GM18526 (cell line): Measurements from ENCODE around the gene SFT2D2.

Experiments
- POLR2A ChIP-seq: IDR thresholded peaks from 3 replicates; pipeline ENCODE4 v1.6.1; 2011; ENCODE audit not compliant: insufficient read length; ENCODE audit errors: extremely low read depth

The SFT2D2 gene

GRCh38 chr1:168217664-168218063 is 8.1 kb upstream of the SFT2D2 start:
- TF ChIP-seq POLR2A = no peak

- TF ChIP-seq POLR2A = no peak
These were observed 7.1 kb upstream of the SFT2D2 start for GRCh38 chr1:168218658-168219057.

- no peak for TF ChIP-seq POLR2A
These were observed 5.3 kb upstream of the SFT2D2 start for GRCh38 chr1:168220470-168220871.

DNA sequence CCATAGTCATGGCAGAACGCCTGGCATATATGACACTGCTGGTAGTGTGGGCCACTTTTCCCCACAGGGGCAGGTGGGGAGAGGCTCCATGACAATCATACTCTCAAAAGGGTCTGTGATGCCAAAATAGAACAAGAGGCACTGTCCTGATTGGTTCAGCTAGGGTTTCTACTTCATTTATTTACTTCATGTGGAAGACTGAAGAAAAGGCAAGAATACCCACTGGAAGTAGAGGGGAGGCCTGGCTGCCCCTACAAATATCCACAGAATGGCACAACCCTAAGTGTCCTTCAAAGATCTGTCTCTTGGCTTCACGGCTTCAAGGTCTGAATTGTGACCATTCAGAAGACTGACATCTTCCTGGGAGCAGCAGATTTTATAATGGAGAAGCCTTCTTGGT is 4.5 kb upstream of the SFT2D2 start:
- no peak for TF ChIP-seq POLR2A

- TF ChIP-seq POLR2A = no peak
These were observed 2.5 kb upstream of the SFT2D2 start for GRCh38 chr1:168223261-168223660.

GRCh38 chr1:168223681-168224540 is 1.9 kb upstream of the SFT2D2 start:
- TF ChIP-seq POLR2A = no peak

DNA sequence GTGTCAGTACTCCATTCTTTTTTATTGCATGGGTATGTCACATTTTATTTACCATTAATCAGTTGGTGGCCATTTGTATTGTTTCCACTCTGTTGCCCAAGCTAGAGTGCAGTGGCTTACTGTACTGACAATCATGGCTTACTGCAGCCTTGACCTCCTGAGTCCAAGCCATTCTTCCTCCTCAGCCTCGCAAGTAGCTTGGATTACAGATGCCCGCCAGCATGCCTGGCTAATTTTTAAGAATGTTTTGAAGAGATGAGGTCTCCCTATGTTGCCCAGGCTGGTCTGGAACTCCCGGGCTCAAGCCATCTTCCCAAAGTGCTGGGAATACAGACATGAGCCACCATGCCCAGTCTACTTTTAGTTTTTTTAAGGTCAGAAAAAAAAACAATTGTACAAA is 813 bp upstream of the SFT2D2 start:
- TF ChIP-seq POLR2A = no peak

- no peak for TF ChIP-seq POLR2A
These were observed 1.8 kb downstream of the SFT2D2 start for GRCh38 chr1:168227620-168228019.

DNA sequence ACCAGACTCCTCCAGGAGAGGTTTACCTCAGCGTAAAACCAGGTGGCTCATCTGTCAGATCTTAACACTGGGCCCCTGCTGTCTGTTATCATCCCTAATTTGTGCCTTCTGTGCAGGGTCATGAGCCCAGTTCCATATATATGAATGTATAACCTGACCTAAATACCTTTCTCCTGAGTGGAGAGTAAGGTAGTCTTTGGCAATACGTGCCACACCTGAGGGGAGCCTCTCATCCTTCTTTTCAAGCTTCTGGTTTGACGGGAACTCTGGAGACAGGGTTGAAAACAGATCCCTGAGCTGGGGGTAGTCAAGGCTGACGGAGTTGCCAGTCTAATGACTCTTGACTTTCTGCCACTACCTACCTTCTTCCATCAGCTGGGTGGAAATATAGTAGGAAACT is 4.1 kb downstream of the SFT2D2 start:
- TF ChIP-seq POLR2A = no peak

DNA sequence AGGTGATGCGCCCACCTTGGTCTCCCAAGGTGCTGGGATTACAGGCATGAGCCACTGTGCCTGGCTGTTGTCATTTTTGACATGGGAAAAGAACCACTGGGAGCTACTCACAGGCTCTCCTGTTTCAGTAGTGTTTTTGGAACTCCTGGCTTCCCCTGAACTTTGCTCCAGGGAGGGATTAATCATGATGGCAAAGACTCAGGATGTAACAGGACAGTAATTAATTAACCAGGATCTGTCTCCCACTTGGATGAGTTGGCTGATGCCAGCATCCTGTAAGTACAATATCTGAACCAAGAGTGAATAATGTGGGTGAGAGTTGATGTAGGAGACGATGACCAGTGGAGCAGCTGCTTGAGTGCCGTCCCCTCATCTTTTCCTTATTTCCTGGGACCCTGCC is 4.9 kb downstream of the SFT2D2 start:
- no peak for TF ChIP-seq POLR2A

DNA sequence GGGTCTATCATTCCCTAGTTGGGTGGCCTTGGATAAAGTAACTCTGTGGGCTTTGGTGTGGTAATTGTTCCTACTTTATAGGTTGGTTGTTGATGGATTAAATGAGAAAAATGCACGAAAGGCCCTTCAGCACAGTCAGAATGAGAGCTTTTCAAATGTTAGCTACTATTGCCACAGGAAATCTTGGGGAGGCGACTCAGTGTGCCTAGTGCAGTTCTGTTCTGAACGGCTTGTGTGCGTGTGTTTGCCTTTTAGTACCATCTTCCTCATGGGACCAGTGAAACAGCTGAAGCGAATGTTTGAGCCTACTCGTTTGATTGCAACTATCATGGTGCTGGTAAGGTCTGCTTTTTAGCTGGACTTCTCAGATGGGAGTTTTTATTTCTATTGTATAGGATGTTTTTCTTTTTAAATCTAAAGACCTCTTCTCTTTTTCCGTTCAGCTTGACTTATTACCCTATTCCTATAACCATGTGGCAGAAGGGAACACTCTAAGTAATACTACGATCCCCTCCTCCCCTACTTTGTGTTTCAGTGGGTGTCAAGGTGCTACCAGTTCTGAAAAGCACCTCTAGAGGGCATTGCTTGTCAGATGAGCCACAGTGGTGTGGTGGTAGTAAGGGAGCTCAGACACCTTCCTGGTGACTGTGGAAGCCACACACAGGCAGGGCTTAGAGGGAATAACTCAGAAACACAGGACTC is 9.2 kb downstream of the SFT2D2 start:
- no peak for TF ChIP-seq POLR2A

DNA sequence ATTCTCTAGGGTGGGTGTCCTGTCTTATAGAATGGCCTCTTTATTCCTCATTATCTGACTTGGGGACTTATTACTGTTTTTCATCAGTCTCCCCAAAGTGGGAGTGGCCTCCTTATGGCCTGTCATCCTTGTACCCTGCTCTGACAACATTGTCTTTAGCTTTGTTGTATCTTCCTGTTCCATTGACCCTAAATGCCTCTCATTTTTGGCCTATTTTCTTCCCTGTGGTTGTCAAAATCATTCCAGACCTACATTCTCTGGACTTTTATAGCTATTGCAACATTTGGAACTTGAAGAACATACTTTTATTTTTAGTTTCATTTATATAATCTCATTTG is 9.7 kb downstream of the SFT2D2 start:
- no peak for TF ChIP-seq POLR2A

- no peak for TF ChIP-seq POLR2A
These were observed 10.1 kb downstream of the SFT2D2 start for GRCh38 chr1:168235937-168236336.

GRCh38 chr1:168236836-168237611 is 11.2 kb downstream of the SFT2D2 start:
- TF ChIP-seq POLR2A = no peak

- TF ChIP-seq POLR2A = no peak
These were observed 17.4 kb downstream of the SFT2D2 start for GRCh38 chr1:168243198-168243597.
